ENCODE data around the gene POLR1A.

The POLR1A gene

GRCh38 chr2:85978883-85979780 lies 126.6 kb downstream of the POLR1A start:
- DNase-seq (ENCODE audit: low spot score): no peak

- no peak for DNase-seq (ENCODE audit: low spot score)
Measured at GRCh38 chr2:85976106-85976920, 129.4 kb downstream of the POLR1A start.

- no peak for DNase-seq (ENCODE audit: low spot score)
Measured at GRCh38 chr2:85975581-85975980, 130.1 kb downstream of the POLR1A start.

- DNase-seq (ENCODE audit: low spot score): no peak
Measured at GRCh38 chr2:85974390-85974789, 131.3 kb downstream of the POLR1A start.

- DNase-seq (ENCODE audit: low spot score): no peak
Measured at GRCh38 chr2:85972355-85972754, 133.3 kb downstream of the POLR1A start.

GRCh38 chr2:85971366-85971765 lies 134.3 kb downstream of the POLR1A start:
- no peak for DNase-seq (ENCODE audit: low spot score)
